GM18519 (cell line): ENCODE data around the gene TRIM15.
"Not testable (repeated sequence)": the region's sequence is repeated elsewhere in the genome, so short reads cannot be mapped to it uniquely, and the experiment has no call there.

Source experiments
- ATAC-seq: cut with Tn5 transposase; IDR thresholded peaks from one replicate; pipeline ENCODE4 v1.9.1; 2021; ENCODE audit warnings: mild to moderate bottlenecking, moderate library complexity; ENCODE audit not compliant: unreplicated experiment, low FRiP score

Gene TRIM15

GRCh38 chr6:30163090-30163917, at the start of gene TRIM15:
Gene TRIM15, plus strand, starts transcription at chr6:30163546. Its CDS starts 139 bp downstream, at chr6:30163685.
- ATAC-seq, result no peak

DNA sequence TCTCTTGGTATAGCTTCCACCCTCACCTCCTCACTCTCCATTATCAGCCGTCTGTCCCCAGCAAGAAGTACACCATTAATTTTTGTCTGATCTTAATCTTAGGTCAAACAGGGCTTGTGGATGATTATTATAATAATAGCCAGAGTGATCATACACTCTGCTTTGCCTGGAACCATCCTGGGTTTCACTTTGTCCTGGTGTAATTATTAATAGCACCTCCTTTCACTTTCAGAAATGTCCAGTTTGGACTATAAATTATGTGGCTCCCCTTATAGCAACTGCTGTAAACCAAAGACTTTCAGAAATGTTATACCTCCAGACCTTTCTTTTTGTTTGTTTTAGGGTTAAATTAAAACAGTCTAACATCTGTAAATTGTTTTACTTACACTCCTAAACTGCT, 49.5 kb upstream of the TRIM15 start:
- no peak for ATAC-seq

- ATAC-seq, result no peak
Measured at GRCh38 chr6:30116724-30117123, 46.6 kb upstream of the TRIM15 start.

DNA sequence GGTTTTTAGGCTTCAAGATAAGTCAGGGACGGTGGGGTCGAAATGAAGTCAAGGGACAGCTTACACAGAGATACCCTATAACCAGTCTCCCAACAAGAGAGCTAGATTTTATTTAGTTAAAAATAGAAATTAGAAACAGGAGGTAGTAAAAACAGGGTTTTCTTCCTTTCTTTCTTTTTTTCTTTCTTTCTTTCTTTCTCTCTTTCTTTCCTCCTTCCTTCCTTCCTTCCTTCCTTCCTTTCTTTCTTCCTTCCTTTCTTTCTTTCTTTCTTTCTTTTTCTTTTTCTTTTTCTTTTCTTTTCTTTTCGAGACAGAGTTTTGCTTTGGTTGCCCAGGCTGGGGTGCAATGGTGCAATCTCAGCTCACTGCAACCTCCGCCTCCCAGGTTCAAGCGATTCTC, 44.7 kb upstream of the TRIM15 start:
- ATAC-seq, result not testable (repeated sequence)

GRCh38 chr6:30121446-30122366, 41.6 kb upstream of the TRIM15 start:
- ATAC-seq, result no peak

- ATAC-seq, result no peak
Measured at GRCh38 chr6:30122515-30122914, 40.8 kb upstream of the TRIM15 start.

DNA sequence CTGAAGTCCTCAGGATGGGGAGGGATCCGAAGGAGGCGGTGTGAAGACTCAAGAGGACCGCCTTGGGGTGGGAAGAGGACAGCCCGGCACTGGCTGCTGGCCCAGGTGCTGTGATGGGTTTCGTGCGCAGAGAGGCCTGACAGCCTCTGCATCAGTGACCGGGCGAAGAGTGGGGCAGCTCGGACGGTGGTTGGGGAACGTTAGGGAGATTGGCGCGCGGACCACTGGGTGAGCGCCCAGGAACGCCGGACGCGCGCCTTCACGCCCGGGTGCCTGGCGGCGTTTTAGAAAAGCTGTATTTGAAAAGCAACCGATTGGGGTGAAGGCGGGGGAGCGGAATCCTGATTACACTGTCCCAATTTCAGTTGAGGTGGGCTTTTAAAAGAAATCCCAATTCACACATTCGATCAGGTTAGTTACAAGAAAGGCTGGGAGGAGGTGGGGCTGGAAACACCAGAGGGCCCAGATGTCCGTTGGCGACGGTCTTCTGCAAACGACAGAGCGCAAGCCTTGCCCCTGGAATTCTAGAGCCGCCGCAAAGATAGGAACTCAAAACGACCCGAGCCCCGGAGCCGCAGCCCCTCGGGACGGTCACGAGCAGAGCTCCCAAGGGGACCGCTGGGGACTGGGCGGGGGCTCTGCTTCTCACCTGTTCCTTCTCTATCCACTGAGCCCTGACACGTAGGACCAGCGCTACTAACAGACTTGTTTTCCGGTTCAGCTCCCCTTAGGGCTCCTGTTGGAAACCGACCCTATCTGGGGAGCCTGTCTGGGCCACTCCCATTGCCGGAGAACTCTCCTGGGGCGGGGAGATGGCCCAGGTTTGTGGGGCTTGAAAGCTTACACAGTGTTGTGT, 35.9 kb upstream of the TRIM15 start:
- no peak for ATAC-seq

DNA sequence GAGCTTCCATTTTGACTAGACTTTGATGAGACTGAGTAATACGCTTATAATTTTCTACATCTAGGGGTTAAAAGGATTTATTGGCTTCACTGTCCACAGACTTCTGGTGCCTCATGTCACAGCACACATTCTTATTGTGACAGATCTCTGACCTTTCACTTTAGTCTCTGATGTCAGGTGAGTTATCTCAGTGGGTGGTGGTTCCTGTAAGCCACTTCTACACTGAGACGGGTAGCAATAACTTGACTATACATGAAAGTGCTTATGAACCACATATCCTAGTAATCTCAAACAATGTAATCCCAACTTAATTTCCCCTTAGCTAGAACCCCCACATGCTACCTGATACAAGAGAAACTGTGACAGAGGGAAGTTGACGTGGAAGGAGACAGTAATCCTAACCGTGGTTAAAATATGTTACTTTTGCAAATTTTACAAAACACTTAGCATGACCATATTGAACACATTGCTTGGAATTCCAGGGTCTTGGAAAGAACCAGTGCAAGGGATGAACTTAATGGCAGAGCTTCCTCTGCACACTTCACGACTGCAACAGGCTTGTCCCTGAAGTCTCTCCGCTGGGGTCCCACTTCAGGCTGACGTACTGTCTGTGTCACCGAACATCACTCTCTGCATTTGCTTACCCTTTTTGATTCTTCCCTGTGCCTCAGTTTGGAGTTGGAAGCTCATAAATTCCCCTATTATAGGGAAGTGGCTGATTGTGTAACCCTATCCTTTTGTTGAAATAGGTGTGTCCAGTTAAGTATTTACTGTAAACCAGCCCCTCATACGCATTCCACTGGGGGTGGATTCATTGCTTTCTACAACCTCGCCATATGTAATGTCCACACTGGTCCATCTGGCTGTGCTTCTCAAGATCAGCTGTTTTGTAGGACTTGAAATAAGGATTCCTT, 33.8 kb upstream of the TRIM15 start:
- no peak for ATAC-seq

DNA sequence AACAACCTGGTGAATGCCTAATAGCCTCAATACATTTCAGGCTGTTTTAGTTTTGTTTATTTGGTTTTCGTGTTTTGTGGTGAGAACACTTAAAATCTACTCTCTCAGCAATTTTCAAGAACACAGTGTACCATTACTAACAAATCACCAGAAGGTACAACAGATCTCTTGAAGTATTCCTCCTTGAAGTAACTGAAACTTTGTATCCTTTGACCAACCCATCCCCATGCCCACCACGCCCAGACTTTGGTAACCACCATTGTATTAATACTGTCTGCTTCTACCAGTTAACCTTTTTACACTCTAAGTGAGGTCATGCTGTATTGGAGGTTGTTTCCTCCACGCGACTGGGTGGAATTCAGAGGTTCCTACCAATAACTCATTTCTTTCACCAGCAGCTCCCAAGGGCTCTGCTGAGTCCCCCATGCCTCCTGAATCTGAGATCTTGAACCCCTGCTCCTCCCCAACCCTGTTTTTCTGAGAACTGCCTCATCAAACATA, 33.1 kb upstream of the TRIM15 start:
- ATAC-seq, result no peak

DNA sequence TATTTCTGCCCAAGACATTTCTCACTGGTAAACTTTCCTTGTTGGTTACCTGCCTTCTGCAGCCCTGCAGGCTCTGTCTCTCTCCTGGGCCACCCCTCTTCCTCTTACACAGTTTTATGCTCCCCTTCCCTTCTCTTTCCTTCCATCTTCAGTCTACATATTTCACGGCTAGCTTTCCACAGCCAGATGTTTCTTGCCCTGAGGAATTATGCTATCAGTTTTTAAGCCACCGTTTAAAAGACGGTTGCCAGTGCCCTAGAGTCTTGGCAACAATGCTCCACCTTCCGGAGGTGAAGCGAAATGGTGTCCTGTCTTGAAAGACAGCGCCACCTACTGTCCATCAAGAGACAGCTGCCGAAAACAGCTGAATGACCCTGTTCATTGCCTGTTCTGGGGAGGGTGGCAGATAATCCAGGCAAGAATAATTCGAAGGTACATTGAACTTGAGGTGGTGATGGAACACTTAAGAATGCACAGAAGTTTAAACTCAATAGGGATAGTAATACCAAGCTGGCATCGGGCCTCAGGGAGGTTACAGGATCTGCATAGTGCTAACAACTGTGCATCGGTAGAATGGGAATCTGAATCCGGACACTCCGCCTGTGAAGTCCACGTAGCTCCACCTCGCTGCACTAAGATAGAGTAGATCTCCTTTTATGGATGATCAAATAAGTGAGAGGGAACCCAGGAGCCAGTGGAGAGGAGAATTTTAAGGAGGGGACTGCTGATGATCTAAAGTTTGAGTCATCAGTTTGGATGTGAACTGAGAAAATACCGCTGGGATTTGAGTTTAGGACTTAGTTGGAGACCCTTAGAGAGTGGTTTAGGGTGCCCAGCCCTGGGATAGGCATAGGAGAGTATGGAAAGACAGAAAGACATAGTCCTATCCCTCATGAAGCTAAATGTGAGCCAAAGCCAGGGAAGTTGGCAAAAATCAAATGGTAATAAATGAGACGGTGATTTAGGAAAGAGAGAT, 32.2 kb upstream of the TRIM15 start:
- peak; percentile 49 for ATAC-seq

DNA sequence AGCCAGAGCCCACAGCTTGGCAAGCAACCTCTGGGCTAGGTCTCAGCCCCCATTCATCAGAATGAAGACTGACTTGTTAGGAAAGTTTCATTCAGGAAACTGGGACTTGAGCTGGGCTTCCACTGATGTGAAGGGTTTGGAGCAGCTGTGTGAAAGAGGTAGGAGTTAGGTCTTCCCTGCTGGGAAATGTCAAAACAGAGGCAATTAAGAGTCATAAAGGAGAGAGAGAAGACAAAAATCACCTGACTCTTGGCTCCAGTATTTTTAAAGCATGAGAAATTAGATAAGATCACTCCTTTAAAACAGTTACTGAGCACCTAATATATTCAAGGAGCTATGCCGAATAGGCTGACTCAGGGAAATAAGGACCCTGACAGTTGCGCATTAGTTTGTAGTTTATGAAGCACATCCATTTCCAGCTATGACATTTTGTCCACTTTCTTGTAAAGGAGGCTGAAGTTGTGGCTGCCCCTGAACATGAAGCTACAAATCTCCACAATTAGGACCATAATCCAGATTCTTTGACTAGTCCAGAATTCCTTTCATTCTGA, 31.3 kb upstream of the TRIM15 start:
- ATAC-seq, result no peak

GRCh38 chr6:30135147-30135546, 28.2 kb upstream of the TRIM15 start:
- ATAC-seq, result no peak

GRCh38 chr6:30135757-30136156, 27.6 kb upstream of the TRIM15 start, which contains the start of gene TRIM40:
Gene TRIM40, plus strand, starts transcription at chr6:30136140. Its CDS starts 897 bp downstream, at chr6:30137037.
- ATAC-seq, result no peak

- ATAC-seq, result no peak
Measured at GRCh38 chr6:30136570-30137286, 26.6 kb upstream of the TRIM15 start.

- ATAC-seq, result not testable (repeated sequence)
Measured at GRCh38 chr6:30140240-30140639, 23.1 kb upstream of the TRIM15 start.

DNA sequence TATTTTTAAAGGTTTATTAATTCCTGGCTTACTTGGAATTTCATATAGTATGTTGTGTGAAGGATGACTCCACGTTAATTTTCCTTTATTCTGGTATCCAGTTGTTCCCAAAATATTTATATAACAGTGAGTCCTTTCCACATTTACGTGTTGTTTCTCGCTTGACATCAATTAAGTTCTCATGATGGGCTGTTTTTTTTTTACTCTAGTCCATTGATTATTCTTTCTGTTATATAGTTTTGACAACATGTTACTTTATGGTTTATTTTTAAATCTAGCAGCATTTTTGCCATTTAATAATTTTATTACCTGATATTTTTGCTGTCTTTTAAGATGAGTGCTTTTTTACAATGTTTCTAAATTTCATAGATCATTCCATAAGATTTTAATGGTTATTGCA, 20.7 kb upstream of the TRIM15 start:
- no peak for ATAC-seq

DNA sequence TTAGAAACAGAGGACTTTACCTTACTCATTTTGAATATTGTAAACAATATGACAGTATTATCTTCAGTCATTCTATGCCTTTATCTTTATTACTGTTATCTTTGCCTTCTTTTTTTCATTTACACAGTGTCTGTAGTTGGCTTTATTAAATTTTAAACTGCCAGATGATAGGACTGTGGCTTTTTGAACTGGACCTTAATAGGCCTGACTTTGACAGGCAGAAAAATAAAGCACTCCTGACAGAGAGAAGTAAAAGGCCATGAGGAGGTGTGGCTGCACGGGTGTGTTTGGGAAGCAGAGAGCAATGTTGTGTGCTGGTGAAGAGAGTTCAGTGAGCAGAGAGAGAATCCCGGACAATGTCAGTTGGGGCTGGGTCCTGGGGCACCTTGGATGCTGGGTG, 19.6 kb upstream of the TRIM15 start:
- ATAC-seq, result no peak
